HFFc6 (cell line): ENCODE data around the gene OR51B2. TPM values are rescaled to one million over a fixed set of nuclear protein-coding genes. Genes with fewer than 3 reads are reported as not detected.
"Not testable (repeated sequence)": the region's sequence is repeated elsewhere in the genome, so short reads cannot be mapped to it uniquely, and the experiment has no call there.

Experiments
- DNase-seq: peaks from one replicate; pipeline ENCODE4 v3.0.0-alpha.2; 2018
- H3K27ac Mint-ChIP-seq: 2 replicates; pipeline ENCODE4 v1.8.0; 2020; ENCODE audit warnings: mild to moderate bottlenecking, mixed read lengths
- H3K27me3 Mint-ChIP-seq: 2 replicates; pipeline ENCODE4 v1.8.0; 2021; ENCODE audit warnings: mild to moderate bottlenecking, moderate library complexity, mixed read lengths; ENCODE audit not compliant: insufficient read depth
- H3K36me3 Mint-ChIP-seq: 2 replicates; pipeline ENCODE4 v1.8.0; 2021; ENCODE audit warnings: low read depth, mixed read lengths
- H3K4me1 Mint-ChIP-seq: 2 replicates; pipeline ENCODE4 v1.8.0; 2020; ENCODE audit warnings: low read depth, mixed read lengths
- H3K4me3 Mint-ChIP-seq: 2 replicates; pipeline ENCODE4 v1.8.0; 2020; ENCODE audit warnings: mild to moderate bottlenecking, moderate library complexity, mixed read lengths
- H3K9me3 Mint-ChIP-seq: 2 replicates; pipeline ENCODE4 v1.8.0; 2020; ENCODE audit warnings: mild to moderate bottlenecking, mixed read lengths
- total RNA-seq, 6 experiments: library from RNA; stranded (reverse); fragmentation: NEBNext Ultra II Directional; extraction: Animal tissue kit (Norgen Biotek cat#: 25700); gene quantifications; 2 replicates in 1 of 6; 3 replicates in 5 of 6; pipeline ENCODE4 v1.2.3, GENCODE V29; 2021
- TF ChIP-seq, protein P1 (sequence below): fragments of 200-600 bp; sonication (generic); IDR thresholded peaks from 2 replicates; pipeline ENCODE4 v1.5.0; 2021; ENCODE audit warnings: antibody characterized with exemption, mild to moderate bottlenecking

The OR51B2 gene
- total RNA-seq, 6 experiments from 2014 or later, result not detected

DNA sequence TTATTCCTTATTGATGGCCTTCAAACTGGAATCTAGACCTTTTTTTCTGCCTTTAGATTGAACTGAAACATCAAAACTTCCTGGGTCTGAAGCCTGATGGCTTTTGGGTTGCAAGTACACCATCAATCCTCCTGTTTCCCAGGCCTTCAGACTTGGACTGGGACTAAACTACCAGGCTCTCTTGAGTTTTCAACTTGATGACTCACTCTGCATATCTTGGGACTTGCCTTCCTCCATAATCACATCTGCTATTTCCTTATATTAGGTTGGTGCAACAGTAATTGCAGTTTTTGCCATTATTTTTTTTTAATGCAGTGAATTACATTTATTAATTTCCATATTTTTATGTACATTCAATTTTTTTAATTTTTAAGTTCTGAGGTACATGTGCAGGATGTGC is 12.2 kb upstream of the OR51B2 start:
- H3K4me1 Mint-ChIP-seq, result peaks cover 68% of the 10 kb centered on the region
- peak; percentile 17 for DNase-seq
- H3K9me3 Mint-ChIP-seq, result no peaks in the 10 kb centered on the region
- no peaks in the 10 kb centered on the region for H3K36me3 Mint-ChIP-seq
- H3K4me3 Mint-ChIP-seq, result no peak overlapping the region
- no peaks in the 10 kb centered on the region for H3K27me3 Mint-ChIP-seq
- TF ChIP-seq, protein P1, sequence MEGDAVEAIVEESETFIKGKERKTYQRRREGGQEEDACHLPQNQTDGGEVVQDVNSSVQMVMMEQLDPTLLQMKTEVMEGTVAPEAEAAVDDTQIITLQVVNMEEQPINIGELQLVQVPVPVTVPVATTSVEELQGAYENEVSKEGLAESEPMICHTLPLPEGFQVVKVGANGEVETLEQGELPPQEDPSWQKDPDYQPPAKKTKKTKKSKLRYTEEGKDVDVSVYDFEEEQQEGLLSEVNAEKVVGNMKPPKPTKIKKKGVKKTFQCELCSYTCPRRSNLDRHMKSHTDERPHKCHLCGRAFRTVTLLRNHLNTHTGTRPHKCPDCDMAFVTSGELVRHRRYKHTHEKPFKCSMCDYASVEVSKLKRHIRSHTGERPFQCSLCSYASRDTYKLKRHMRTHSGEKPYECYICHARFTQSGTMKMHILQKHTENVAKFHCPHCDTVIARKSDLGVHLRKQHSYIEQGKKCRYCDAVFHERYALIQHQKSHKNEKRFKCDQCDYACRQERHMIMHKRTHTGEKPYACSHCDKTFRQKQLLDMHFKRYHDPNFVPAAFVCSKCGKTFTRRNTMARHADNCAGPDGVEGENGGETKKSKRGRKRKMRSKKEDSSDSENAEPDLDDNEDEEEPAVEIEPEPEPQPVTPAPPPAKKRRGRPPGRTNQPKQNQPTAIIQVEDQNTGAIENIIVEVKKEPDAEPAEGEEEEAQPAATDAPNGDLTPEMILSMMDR, result no peak
- no peak overlapping the region for H3K27ac Mint-ChIP-seq

DNA sequence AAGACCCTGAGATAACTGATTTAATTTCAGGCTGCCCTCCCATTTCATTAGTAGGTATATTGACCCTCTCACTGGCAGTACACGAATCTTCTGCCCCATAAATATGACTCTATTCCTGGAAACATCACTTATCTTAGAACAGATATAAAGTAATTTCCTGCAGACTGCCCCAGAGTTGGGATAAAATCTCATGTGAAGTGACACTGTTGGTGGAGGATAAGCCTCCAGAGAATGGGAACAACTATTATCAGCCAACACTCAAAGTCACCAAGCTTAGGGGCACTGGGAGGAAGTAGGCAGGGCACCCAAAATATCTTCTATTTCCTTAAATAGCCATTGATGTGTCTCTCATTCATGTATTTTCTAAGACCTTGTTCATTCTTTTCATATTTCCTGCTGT is 11.1 kb upstream of the OR51B2 start:
- H3K4me1 Mint-ChIP-seq, result peaks cover 68% of the 10 kb centered on the region
- DNase-seq, result no peak
- TF ChIP-seq, protein P1, result no peak
- no peaks in the 10 kb centered on the region for H3K9me3 Mint-ChIP-seq
- no peaks in the 10 kb centered on the region for H3K27me3 Mint-ChIP-seq
- peak overlapping the region; percentile 3; the same call in 1 of the 2 replicates for H3K27ac Mint-ChIP-seq
- no peaks in the 10 kb centered on the region for H3K36me3 Mint-ChIP-seq
- H3K4me3 Mint-ChIP-seq, result no peak overlapping the region

DNA sequence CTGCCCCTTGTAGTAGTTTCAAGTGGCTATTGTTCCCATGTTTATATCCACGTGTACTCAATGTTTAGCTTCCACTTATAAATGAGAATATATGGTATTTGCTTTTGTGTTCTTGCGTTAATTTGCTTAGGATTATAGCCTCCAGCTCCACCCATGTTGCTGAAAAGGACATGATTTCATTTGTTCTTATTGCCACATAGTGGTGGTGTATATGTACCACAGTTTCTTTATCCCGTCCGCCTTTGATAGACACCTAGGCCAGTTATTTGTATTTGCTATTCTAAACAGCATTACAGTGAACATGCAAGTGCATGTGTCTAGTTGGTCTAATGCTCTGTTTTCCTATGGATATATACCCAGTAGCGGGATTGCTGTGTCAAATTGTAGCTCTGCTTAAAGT is 6.8 kb downstream of the OR51B2 start:
- no peaks in the 10 kb centered on the region for H3K27me3 Mint-ChIP-seq
- DNase-seq, result no peak
- H3K4me1 Mint-ChIP-seq, result peaks cover 27% of the 10 kb centered on the region
- peaks cover 4% of the 10 kb centered on the region; the same call in 1 of the 2 replicates for H3K36me3 Mint-ChIP-seq
- no peak overlapping the region for H3K4me3 Mint-ChIP-seq
- H3K27ac Mint-ChIP-seq, result no peak overlapping the region
- TF ChIP-seq, protein P1, result peak; percentile 27; the same call in 1 of the 2 replicates
- H3K9me3 Mint-ChIP-seq, result no peaks in the 10 kb centered on the region; the same call in 1 of the 2 replicates

DNA sequence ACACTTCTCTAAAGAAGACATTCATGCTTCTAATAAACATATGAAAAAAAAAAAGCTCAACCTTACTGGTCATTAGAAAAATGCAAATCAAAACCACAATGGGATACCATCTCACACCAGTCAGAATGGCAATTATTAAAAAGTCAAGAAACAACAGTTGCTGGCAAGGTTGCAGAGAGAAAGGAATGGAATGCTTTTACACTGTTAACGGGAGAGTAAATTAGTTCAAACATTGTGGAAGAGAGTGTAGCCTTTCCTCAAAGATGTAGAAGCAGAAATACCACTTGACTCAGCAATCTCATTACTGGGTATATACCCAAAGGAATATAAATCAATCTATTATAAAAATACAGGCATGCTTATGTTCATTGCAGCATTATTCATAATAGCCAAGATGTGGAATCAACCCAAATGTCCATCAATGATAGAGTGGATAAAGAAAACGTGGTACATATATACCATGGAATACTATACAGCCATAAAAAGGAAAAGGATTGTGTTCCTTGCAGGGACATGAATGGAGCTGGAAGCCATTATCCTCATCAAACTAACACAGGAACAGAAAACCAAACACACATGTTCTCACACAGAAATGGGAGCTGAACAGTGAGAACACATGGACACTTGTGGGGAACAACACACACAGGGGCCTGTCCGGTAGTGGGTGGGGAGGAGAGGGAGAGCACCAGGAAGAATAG is 10.6 kb downstream of the OR51B2 start:
- not testable (repeated sequence) for H3K36me3 Mint-ChIP-seq, H3K9me3 Mint-ChIP-seq, H3K27me3 Mint-ChIP-seq, H3K4me3 Mint-ChIP-seq, H3K27ac Mint-ChIP-seq, DNase-seq
- peaks cover 27% of the 10 kb centered on the region for H3K4me1 Mint-ChIP-seq

DNA sequence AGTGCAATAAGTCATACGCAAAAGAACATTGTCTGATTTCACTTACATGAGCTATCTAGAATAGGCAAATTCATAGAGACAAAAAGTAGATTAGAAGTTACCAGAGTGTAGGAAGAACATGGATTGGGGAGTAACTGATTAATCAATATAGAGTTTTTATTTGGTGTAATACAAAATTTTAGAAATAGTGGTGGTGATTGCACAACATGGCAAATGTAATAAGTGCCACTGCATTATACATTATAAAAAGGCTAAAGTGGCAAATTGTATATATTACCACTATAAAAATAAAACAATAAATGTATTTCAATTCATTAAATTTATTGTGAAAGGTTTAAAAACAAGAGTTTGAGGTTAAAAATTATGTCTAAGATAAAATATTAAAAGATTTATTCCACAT is 13.7 kb downstream of the OR51B2 start:
- TF ChIP-seq, protein P1, result no peak
- Mint-ChIP-seq H3K36me3 (peaks cover 4% of the 10 kb centered on the region; the same call in 1 of the 2 replicates), H3K9me3 (no peaks in the 10 kb centered on the region; the same call in 1 of the 2 replicates), H3K27ac (no peak overlapping the region), H3K4me3 (no peak overlapping the region), H3K27me3 (no peaks in the 10 kb centered on the region), H3K4me1 (peaks cover 23% of the 10 kb centered on the region)
- no peak for DNase-seq

DNA sequence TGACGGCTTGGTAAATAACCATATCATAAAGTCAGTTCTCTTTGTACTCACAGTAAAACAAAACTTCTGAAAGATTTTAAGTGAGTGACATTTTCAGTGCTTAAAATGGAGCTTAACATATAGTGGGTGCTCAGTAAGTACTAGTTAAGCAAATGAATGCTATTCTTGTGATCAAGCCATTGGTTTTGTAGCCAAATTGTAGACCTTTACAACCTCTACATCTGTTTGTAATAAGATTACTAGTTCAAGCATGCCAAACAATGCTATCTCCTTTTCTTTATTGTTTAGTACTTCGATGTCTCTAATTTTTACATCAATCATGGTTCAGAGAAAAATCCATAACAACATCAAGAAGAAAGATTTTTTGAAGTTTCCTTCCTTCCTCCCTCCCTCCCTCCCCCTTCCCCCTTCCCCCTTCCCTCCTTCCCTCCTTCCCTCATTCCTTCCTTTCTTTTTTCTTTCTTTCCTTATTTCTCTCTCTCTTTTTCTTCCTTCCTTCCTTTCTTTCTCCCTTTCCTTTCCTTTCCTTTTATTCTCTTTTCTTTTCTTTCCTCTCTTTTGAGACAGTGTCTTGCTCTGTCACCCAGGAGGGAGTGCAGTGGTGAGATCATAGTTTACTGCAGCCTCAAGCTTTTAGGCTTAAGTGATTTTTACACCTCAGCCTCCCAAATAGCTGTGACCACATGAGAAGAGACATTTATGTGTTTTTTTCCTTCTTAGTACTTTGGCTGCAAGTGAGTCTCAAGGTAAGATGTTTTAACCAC is 16.7 kb downstream of the OR51B2 start:
- Mint-ChIP-seq H3K4me3 (no peak overlapping the region), H3K9me3 (no peaks in the 10 kb centered on the region), H3K4me1 (peaks cover 20% of the 10 kb centered on the region), H3K27me3 (no peaks in the 10 kb centered on the region), H3K36me3 (no peaks in the 10 kb centered on the region), H3K27ac (no peak overlapping the region)
- TF ChIP-seq, protein P1, result no peak
- DNase-seq, result no peak
